Left renal cortex interstitium (tissue), 4 donors: ENCODE results near the gene PGC. TPM values are rescaled to one million over a fixed set of nuclear protein-coding genes. Genes with fewer than 3 reads are reported as not detected.
A peak's percentile ranks its signal among the peaks of the same experiment; 100 is the strongest.

Experiments
- DNase-seq, 4 donors: peaks; one replicate each; pipeline ENCODE4 v3.0.0-alpha.2; 2013; ENCODE audit warnings: low read depth in 4 of 4, low spot score in 2 of 4, missing footprints in 1 of 4
- polyA plus RNA-seq, 4 donors: library from polyadenylated mRNA; unstranded; fragments of 120-200 nt; gene quantifications; one replicate each; pipeline ENCODE4 v1.2.1, GENCODE V29; 2013; ENCODE audit not compliant: insufficient read length in 4 of 4

Gene PGC
- under 1 TPM in 2 of 4 donors, not detected in 2; 0.35 to 0.48 TPM for polyA plus RNA-seq

- DNase-seq = no peak
Observed at GRCh38 chr6:41747256-41748101, at the start of gene PGC. PGC (minus strand) TSS chr6:41747397; CDS start chr6:41747334, 63 bp downstream.

- no peak for DNase-seq
Observed at GRCh38 chr6:41796474-41796873, 49.3 kb upstream of the PGC start.

- DNase-seq = no peak
Observed at GRCh38 chr6:41791984-41792383, 44.8 kb upstream of the PGC start.

- no peak for DNase-seq
Observed at GRCh38 chr6:41791305-41791704, 44.1 kb upstream of the PGC start.

- DNase-seq = no peak
Observed at GRCh38 chr6:41790045-41790444, 42.8 kb upstream of the PGC start.

- DNase-seq = no peak
Observed at GRCh38 chr6:41789390-41789724, 42.2 kb upstream of the PGC start.

GRCh38 chr6:41787219-41787917, 40.2 kb upstream of the PGC start, which contains the start of gene TOMM6:
TOMM6 (plus strand) TSS chr6:41787694; CDS start chr6:41787698, 4 bp downstream.
- DNase-seq = peak; percentile 88 to 93 (median 90)

GRCh38 chr6:41786451-41787218, 39.4 kb upstream of the PGC start:
- peak in 2 of 4 donors; percentile 68 to 79 for DNase-seq

- no peak for DNase-seq
Observed at GRCh38 chr6:41785689-41786450, 38.7 kb upstream of the PGC start.

GRCh38 chr6:41785254-41785653, 38.1 kb upstream of the PGC start:
- DNase-seq = no peak

GRCh38 chr6:41784581-41785171, 37.5 kb upstream of the PGC start:
- no peak for DNase-seq

GRCh38 chr6:41783106-41783780, 36.0 kb upstream of the PGC start:
- no peak for DNase-seq

- DNase-seq = no peak
Observed at GRCh38 chr6:41781366-41781730, 34.2 kb upstream of the PGC start.

- DNase-seq = no peak
Observed at GRCh38 chr6:41780551-41781365, 33.6 kb upstream of the PGC start, which contains the start of gene PRICKLE4. PRICKLE4 (plus strand) TSS chr6:41780782; CDS start chr6:41783474, 2,692 bp downstream.

- peak; percentile 82 to 94 (median 90) for DNase-seq
Observed at GRCh38 chr6:41779788-41780550, 32.8 kb upstream of the PGC start, which contains the start of gene FRS3. FRS3 (minus strand) TSS chr6:41779900; CDS start chr6:41776987, 2,913 bp downstream.

- no peak for DNase-seq
Observed at GRCh38 chr6:41779336-41779735, 32.1 kb upstream of the PGC start.

- DNase-seq = no peak
Observed at GRCh38 chr6:41778895-41779294, 31.7 kb upstream of the PGC start.
